Measurements from ENCODE around the gene NDUFC1.
"Not testable (repeated sequence)": the region's sequence is repeated elsewhere in the genome, so short reads cannot be mapped to it uniquely, and the experiment has no call there.

Gene NDUFC1

GRCh38 chr4:139301821-139302611 is at the start of gene NDUFC1:
Gene NDUFC1, minus strand, starts transcription at chr4:139302477. Its CDS starts 6,679 bp downstream, at chr4:139295798.
- peak; percentile 66 for DNase-seq

GRCh38 chr4:139337612-139338011 is 35.3 kb upstream of the NDUFC1 start:
- DNase-seq = no peak

GRCh38 chr4:139333046-139333445 is 30.8 kb upstream of the NDUFC1 start:
- no peak for DNase-seq

- no peak for DNase-seq
Observed at GRCh38 chr4:139331185-139331584, 28.9 kb upstream of the NDUFC1 start.

- no peak for DNase-seq
Observed at GRCh38 chr4:139330283-139330682, 28.0 kb upstream of the NDUFC1 start.

GRCh38 chr4:139329665-139330200 is 27.5 kb upstream of the NDUFC1 start:
- DNase-seq = no peak

GRCh38 chr4:139324620-139325019 is 22.3 kb upstream of the NDUFC1 start:
- no peak for DNase-seq

GRCh38 chr4:139322541-139322940 is 20.3 kb upstream of the NDUFC1 start:
- not testable (repeated sequence) for DNase-seq

- DNase-seq = not testable (repeated sequence)
Observed at GRCh38 chr4:139322070-139322469, 19.8 kb upstream of the NDUFC1 start.

- no peak for DNase-seq
Observed at GRCh38 chr4:139319571-139319970, 17.3 kb upstream of the NDUFC1 start.

- DNase-seq = no peak
Observed at GRCh38 chr4:139317635-139318034, 15.4 kb upstream of the NDUFC1 start.

GRCh38 chr4:139316733-139317132 is 14.5 kb upstream of the NDUFC1 start:
- no peak for DNase-seq

GRCh38 chr4:139315221-139315675 is 13.0 kb upstream of the NDUFC1 start:
- peak; percentile 32 for DNase-seq

- no peak for DNase-seq
Observed at GRCh38 chr4:139314047-139314800, 11.9 kb upstream of the NDUFC1 start.

- not testable (repeated sequence) for DNase-seq
Observed at GRCh38 chr4:139313414-139313813, 11.1 kb upstream of the NDUFC1 start.

- no peak for DNase-seq
Observed at GRCh38 chr4:139312552-139313332, 10.5 kb upstream of the NDUFC1 start.

- DNase-seq = no peak
Observed at GRCh38 chr4:139311909-139312308, 9.6 kb upstream of the NDUFC1 start.

GRCh38 chr4:139304920-139305319 is 2.6 kb upstream of the NDUFC1 start:
- no peak for DNase-seq

- peak; percentile 98 for DNase-seq
Observed at GRCh38 chr4:139301113-139301820, 1.0 kb downstream of the NDUFC1 start, which contains the start of gene NAA15. Gene NAA15, plus strand, starts transcription at chr4:139301505. Its CDS starts 273 bp downstream, at chr4:139301778.

GRCh38 chr4:139300431-139301112 is 1.7 kb downstream of the NDUFC1 start:
- no peak for DNase-seq

GRCh38 chr4:139299536-139299935 is 2.7 kb downstream of the NDUFC1 start:
- DNase-seq = no peak
